ENCODE data around the gene FAAP100.
A peak's percentile ranks its signal among the peaks of the same experiment; 100 is the strongest.

FAAP100 gene

DNA sequence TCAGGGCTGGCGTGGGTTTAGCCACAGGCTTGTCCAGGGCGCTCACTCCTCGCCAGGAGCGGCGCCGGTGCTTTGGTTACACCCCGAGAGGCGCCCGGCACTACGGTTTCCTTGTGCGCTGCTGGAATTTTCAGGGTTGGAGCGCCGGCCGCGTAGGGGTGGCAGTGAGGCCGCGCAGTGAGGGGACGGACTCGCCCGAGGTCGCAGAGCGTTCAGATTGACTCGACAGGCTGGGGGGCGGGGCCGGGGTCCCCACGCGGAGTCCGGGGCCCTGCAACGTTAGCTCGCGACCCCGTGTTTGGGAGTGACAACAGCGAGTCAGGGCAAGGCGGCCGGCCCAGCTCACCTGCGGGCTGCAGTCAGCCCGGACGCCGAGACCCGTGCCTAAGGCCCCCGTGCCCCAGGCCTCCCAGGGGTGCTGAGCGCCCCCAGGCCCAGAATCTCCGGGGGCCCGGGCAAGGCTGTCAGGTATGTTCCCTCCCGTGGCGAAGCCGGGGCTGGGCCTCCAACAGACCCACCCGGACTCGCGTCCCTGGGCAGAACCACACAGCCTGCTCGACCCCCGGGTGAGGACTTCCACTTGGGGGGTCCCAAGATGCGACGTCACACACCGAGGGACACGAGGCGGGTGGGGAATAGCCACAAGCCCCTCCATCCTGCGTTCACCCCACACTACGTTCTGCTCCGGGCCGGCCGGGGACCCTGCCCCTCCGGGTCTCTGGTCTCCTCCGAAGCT lies 38.2 kb downstream of the FAAP100 start:
- no peaks in the 10 kb centered on the region for H3K27me3 ChIP-seq (replicated peaks)
- H3K36me3 ChIP-seq (replicated peaks): peaks cover 34% of the 10 kb centered on the region
- peak; percentile 63 for DNase-seq
- H3K4me3 ChIP-seq (ENCODE audit: low read depth, low read length): peak overlapping the region; percentile 57
- peak overlapping the region; percentile 96 for H3K27ac ChIP-seq
- TF ChIP-seq, protein P1, sequence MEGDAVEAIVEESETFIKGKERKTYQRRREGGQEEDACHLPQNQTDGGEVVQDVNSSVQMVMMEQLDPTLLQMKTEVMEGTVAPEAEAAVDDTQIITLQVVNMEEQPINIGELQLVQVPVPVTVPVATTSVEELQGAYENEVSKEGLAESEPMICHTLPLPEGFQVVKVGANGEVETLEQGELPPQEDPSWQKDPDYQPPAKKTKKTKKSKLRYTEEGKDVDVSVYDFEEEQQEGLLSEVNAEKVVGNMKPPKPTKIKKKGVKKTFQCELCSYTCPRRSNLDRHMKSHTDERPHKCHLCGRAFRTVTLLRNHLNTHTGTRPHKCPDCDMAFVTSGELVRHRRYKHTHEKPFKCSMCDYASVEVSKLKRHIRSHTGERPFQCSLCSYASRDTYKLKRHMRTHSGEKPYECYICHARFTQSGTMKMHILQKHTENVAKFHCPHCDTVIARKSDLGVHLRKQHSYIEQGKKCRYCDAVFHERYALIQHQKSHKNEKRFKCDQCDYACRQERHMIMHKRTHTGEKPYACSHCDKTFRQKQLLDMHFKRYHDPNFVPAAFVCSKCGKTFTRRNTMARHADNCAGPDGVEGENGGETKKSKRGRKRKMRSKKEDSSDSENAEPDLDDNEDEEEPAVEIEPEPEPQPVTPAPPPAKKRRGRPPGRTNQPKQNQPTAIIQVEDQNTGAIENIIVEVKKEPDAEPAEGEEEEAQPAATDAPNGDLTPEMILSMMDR (IDR thresholded peaks at IDR 0.05; ENCODE audit: low read depth, low read length, missing control alignments): no peak
- in situ Hi-C loops (cut with HindIII; ENCODE audit: low pct_ligation_motif_present, low sequenced_read_pairs): loop anchor here (10.0 kb wide), 1 partner anchor 109 kb away; no protein-coding TSS in a partner anchor

DNA sequence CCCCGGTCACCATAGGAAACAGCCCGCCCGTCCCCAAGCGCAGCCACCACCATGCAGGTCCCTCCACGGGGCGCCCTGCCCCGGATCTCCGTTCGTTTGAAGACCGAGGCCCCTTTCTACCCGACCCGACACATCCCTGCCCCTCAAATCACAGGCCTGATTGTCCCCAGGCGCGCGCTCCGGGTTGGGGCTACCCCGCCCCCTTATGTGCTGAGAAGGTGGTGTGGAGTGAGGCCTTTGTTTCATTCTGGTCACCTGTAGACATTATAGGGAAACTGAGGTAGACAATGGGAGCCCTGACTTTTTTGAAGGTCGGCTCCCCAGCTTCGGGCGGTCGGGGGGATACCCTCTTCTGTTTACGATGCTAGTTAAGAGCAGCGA lies 38.8 kb downstream of the FAAP100 start:
- in situ Hi-C loops (cut with HindIII; ENCODE audit: low pct_ligation_motif_present, low sequenced_read_pairs): loop anchor here (10.0 kb wide), 1 partner anchor 109 kb away; no protein-coding TSS in a partner anchor
- peak overlapping the region; percentile 96 for H3K27ac ChIP-seq
- H3K36me3 ChIP-seq (replicated peaks): peaks cover 39% of the 10 kb centered on the region
- peak overlapping the region; percentile 57 for H3K4me3 ChIP-seq (ENCODE audit: low read depth, low read length)
- TF ChIP-seq, protein P1 (IDR thresholded peaks at IDR 0.05; ENCODE audit: low read depth, low read length, missing control alignments): no peak
- no peaks in the 10 kb centered on the region for H3K27me3 ChIP-seq (replicated peaks)
- no peak for DNase-seq

- Histone ChIP-seq H3K27ac (peak within 1 kb of the TSS; percentile 96), H3K4me3 (ENCODE audit: low read depth, low read length) (peak within 1 kb of the TSS; percentile 97), H3K36me3 (replicated peaks) (peaks cover 40% of the 10 kb centered on the region), H3K27me3 (replicated peaks) (no peaks in the 10 kb centered on the region)
- TF ChIP-seq, protein P1 (IDR thresholded peaks at IDR 0.05; ENCODE audit: low read depth, low read length, missing control alignments): no peak
- DNase-seq: peak; percentile 87
- in situ Hi-C loops (cut with HindIII; ENCODE audit: low pct_ligation_motif_present, low sequenced_read_pairs): loop anchor here (10.0 kb wide), 1 partner anchor 108 kb away; no protein-coding TSS in a partner anchor
These were observed 39.4 kb downstream of the FAAP100 start, which contains the start of gene ACTG1 for GRCh38 chr17:81512562-81513371. Gene ACTG1 (minus strand): TSS chr17:81512799. CDS start chr17:81512354, 445 bp downstream.

- peak overlapping the region; percentile 97 for H3K4me3 ChIP-seq (ENCODE audit: low read depth, low read length)
- H3K27ac ChIP-seq: peak overlapping the region; percentile 96
- peaks cover 40% of the 10 kb centered on the region for H3K36me3 ChIP-seq (replicated peaks)
- in situ Hi-C loops (cut with HindIII; ENCODE audit: low pct_ligation_motif_present, low sequenced_read_pairs): loop anchor here (10.0 kb wide), 1 partner anchor 107 kb away; no protein-coding TSS in a partner anchor
- TF ChIP-seq, protein P1 (IDR thresholded peaks at IDR 0.05; ENCODE audit: low read depth, low read length, missing control alignments): no peak
- no peaks in the 10 kb centered on the region for H3K27me3 ChIP-seq (replicated peaks)
- DNase-seq: no peak
These were observed 40.2 kb downstream of the FAAP100 start for GRCh38 chr17:81511804-81512561.

DNA sequence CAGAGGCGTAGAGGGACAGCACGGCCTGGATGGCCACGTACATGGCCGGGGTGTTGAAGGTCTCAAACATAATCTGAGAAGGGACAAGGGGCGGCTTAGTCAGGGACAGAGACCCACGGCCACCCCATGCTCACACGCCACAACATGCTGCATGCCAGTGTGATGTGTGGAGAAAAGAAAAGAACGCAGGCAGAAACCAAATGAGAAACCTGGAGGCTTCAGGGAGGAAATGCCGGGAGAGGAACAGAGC lies 40.7 kb downstream of the FAAP100 start:
- no peak for DNase-seq
- peaks cover 40% of the 10 kb centered on the region for H3K36me3 ChIP-seq (replicated peaks)
- H3K27ac ChIP-seq: peak overlapping the region; percentile 96
- TF ChIP-seq, protein P1 (IDR thresholded peaks at IDR 0.05; ENCODE audit: low read depth, low read length, missing control alignments): no peak
- peak overlapping the region; percentile 97 for H3K4me3 ChIP-seq (ENCODE audit: low read depth, low read length)
- no peaks in the 10 kb centered on the region for H3K27me3 ChIP-seq (replicated peaks)
- in situ Hi-C loops (cut with HindIII; ENCODE audit: low pct_ligation_motif_present, low sequenced_read_pairs): loop anchor here (10.0 kb wide), 1 partner anchor 107 kb away; no protein-coding TSS in a partner anchor

All from brain microvascular endothelial cell (primary cell).